Liver (tissue), 3 donors: ENCODE measurements around the gene DAB1.

Experiments used
- CTCF ChIP-seq: fragments of 150-350 bp; IDR thresholded peaks from 2 replicates; pipeline ENCODE4 v1.5.1; 2017; ENCODE audit warnings: improper control_type of control experiment, low read depth, low read length; ENCODE audit not compliant: missing input control
- FOXA1 ChIP-seq: IDR thresholded peaks from 2 replicates; pipeline ENCODE4 v1.6.1; 2016; ENCODE audit warnings: antibody characterized with exemption
- GABPA ChIP-seq, 2 donors: IDR thresholded peaks in 1 of 2; conservative IDR thresholded peaks in 1 of 2; 2 replicates each; pipeline ENCODE4 v1.6.1; 2016; ENCODE audit warnings: antibody characterized with exemption in 2 of 2, mild to moderate bottlenecking in 1 of 2, moderate library complexity in 1 of 2
- HNF4A ChIP-seq, 2 donors: conservative IDR thresholded peaks; 2 replicates each; pipeline ENCODE4 v1.6.1; 2016; ENCODE audit warnings: antibody characterized with exemption in 2 of 2, mild to moderate bottlenecking in 2 of 2
- HNF4G ChIP-seq: IDR thresholded peaks from 2 replicates; pipeline ENCODE4 v1.6.1; 2016; ENCODE audit warnings: antibody characterized with exemption
- JUND ChIP-seq, 2 donors: IDR thresholded peaks; 2 replicates each; pipeline ENCODE4 v1.6.1; 2016; ENCODE audit warnings: antibody characterized with exemption in 2 of 2
- MAX ChIP-seq: IDR thresholded peaks from 2 replicates; pipeline ENCODE4 v1.6.1; 2016; ENCODE audit warnings: antibody characterized with exemption
- RAD21 ChIP-seq, 2 donors: IDR thresholded peaks; 2 replicates each; pipeline ENCODE4 v1.6.1; 2016; ENCODE audit warnings: antibody characterized with exemption in 2 of 2, mild to moderate bottlenecking in 2 of 2
- REST ChIP-seq: IDR thresholded peaks from 2 replicates; pipeline ENCODE4 v1.6.1; 2016; ENCODE audit warnings: antibody characterized with exemption, mild to moderate bottlenecking
- RXRA ChIP-seq, 2 donors: IDR thresholded peaks; 2 replicates each; pipeline ENCODE4 v1.6.1; 2017 to 2018; ENCODE audit warnings: antibody characterized with exemption in 2 of 2, mild to moderate bottlenecking in 1 of 2
- SP1 ChIP-seq: IDR thresholded peaks from 2 replicates; pipeline ENCODE4 v1.6.1; 2018; ENCODE audit warnings: antibody characterized with exemption, mild to moderate bottlenecking
- TAF1 ChIP-seq: conservative IDR thresholded peaks from 2 replicates; pipeline ENCODE4 v1.6.1; 2016; ENCODE audit warnings: antibody characterized with exemption, mild to moderate bottlenecking
- ZBTB33 ChIP-seq: IDR thresholded peaks from 2 replicates; pipeline ENCODE4 v1.6.1; 2016; ENCODE audit warnings: antibody characterized with exemption
- donor health status: healthy.
- donor health status: healthy.

GRCh38 chr1:57026624-57027354, 397.1 kb downstream of the DAB1 start:
- TF ChIP-seq CTCF (no peak), MAX (no peak), RXRA (IDR thresholded peaks at IDR 0.05) (no peak), TAF1 (no peak), REST (no peak), JUND (IDR thresholded peaks at IDR 0.05) (no peak), ZBTB33 (no peak), FOXA1 (no peak), RAD21 (IDR thresholded peaks at IDR 0.05) (no peak), GABPA (IDR thresholded peaks at IDR 0.05 in 1 of 2, conservative IDR thresholded peaks at IDR 0.05 in 1 of 2) (no peak), HNF4G (no peak), HNF4A (conservative IDR thresholded peaks at IDR 0.05) (no peak), SP1 (no peak)
